ENCODE measurements around the gene KCNK16. TPM values are rescaled to one million over a fixed set of nuclear protein-coding genes. Genes with fewer than 3 reads are reported as not detected.

The KCNK16 gene
- total RNA-seq, 1 donor = not detected

Other genes with a start within 250 kb of the KCNK16 start
- 15.9 and 27.8 TPM in 2 replicates for gene SAYSD1, start 207.5 kb downstream of the KCNK16 start, total RNA-seq (ENCODE audit: low replicate concordance)
- under 0.01 TPM in 1 of 2 replicates, not detected in the other for gene KCNK5, start 93.2 kb downstream of the KCNK16 start, total RNA-seq (ENCODE audit: low replicate concordance)
- not detected in 2 replicates for gene KCNK17, start 8.3 kb downstream of the KCNK16 start, total RNA-seq (ENCODE audit: low replicate concordance)

Measured in fibroblast of the aortic adventitia (primary cell).